Activated CD4-positive, alpha-beta T cell treated with anti-CD3 and anti-CD28 coated beads for 36 hours (primary cell): ENCODE results near the gene CCL25. TPM values are rescaled to one million over a fixed set of nuclear protein-coding genes. Genes with fewer than 3 reads are reported as not detected.

Source experiments
- ATAC-seq: fragments of 200-7000 bp; cut with Tn5 transposase; one replicate; pipeline ENCODE4 v1.10.0; 2021; ENCODE audit warnings: mild to moderate bottlenecking, moderate library complexity
- CTCF ChIA-PET: fragments of 350-600 bp; sonication (Branson Sonifier 250); formaldehyde crosslinking; loops from one replicate; lab custom pipeline; 2021; ENCODE audit warnings: antibody characterized with exemption; lab: Charles Lee
- POLR2A ChIA-PET: fragments of 350-600 bp; sonication (Branson Sonifier 250); formaldehyde crosslinking; loops from one replicate; lab custom pipeline; 2021; ENCODE audit warnings: antibody characterized with exemption, inconsistent platforms; lab: Charles Lee
- DNase-seq: peaks from one replicate; pipeline ENCODE4 v3.0.0-alpha.2; 2020
- H3K27ac Mint-ChIP-seq: one replicate; pipeline ENCODE4 v1.8.0; 2021; ENCODE audit warnings: mixed read lengths
- H3K27me3 Mint-ChIP-seq: one replicate; pipeline ENCODE4 v1.8.0; 2021; ENCODE audit warnings: mixed read lengths
- H3K36me3 Mint-ChIP-seq: one replicate; pipeline ENCODE4 v1.8.0; 2021; ENCODE audit warnings: low read depth, mixed read lengths
- H3K4me1 Mint-ChIP-seq: one replicate; pipeline ENCODE4 v1.8.0; 2021; ENCODE audit warnings: mixed read lengths
- H3K4me3 Mint-ChIP-seq: one replicate; pipeline ENCODE4 v1.8.0; 2021; ENCODE audit warnings: mild to moderate bottlenecking, moderate library complexity, mixed read lengths
- H3K9me3 Mint-ChIP-seq: one replicate; pipeline ENCODE4 v1.8.0; 2021; ENCODE audit warnings: low read depth, mixed read lengths
- intact Hi-C, 2 experiments: fragments of 100-400 bp; cut with DNase I in 1 of 2; cut with micrococcal nuclease in 1 of 2; formaldehyde crosslinking; loops; one replicate each; pipeline versions ENCODE4 v1.14.2 to v1.15.1; 2022 to 2024; cut with DNase I, micrococcal nuclease
- total RNA-seq, 2 experiments: library from RNA; stranded (reverse); gene quantifications; one replicate each; pipeline ENCODE4 v1.2.3, GENCODE V29; 2021

CCL25 gene
- total RNA-seq, 2 experiments from 2014 or later: 0.26 TPM; not detected in 1

DNA sequence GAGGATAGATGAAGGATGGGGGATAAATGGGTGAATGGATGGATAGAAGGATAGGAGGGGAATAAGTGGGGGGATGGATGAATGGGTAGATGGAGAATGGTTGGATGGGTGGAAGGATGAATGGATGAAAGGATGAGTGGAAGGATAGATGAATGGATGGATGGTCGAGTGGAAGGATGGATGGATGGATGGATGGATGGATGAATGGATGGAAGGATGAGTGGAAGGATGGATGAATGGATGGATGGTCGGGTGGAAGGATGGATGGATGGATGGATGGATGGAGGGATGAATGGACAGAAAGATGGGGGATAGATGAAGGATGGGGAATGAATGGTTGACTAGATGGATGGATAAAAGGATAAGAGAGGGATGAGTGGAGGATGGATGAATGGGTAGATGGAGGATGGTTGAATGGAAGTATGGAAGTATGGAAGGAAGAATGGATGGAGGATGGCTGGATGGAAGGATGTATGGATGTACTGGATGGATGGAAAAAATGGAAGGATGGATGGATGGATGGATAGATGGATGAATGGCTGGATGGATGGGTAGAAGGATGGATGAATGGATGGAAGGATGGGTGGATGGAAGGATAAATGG is 54.8 kb downstream of the CCL25 start:
- CTCF ChIA-PET: no interaction called here
- POLR2A ChIA-PET: no interaction called here
- intact Hi-C loops: no loop called here
- Mint-ChIP-seq H3K27me3 (peaks cover 12% of the 10 kb centered on the region), H3K36me3 (no peaks in the 10 kb centered on the region), H3K27ac (no peak overlapping the region), H3K4me1 (no peaks in the 10 kb centered on the region), H3K9me3 (no peaks in the 10 kb centered on the region), H3K4me3 (no peak overlapping the region)
- no peak for DNase-seq
- no peak for ATAC-seq

DNA sequence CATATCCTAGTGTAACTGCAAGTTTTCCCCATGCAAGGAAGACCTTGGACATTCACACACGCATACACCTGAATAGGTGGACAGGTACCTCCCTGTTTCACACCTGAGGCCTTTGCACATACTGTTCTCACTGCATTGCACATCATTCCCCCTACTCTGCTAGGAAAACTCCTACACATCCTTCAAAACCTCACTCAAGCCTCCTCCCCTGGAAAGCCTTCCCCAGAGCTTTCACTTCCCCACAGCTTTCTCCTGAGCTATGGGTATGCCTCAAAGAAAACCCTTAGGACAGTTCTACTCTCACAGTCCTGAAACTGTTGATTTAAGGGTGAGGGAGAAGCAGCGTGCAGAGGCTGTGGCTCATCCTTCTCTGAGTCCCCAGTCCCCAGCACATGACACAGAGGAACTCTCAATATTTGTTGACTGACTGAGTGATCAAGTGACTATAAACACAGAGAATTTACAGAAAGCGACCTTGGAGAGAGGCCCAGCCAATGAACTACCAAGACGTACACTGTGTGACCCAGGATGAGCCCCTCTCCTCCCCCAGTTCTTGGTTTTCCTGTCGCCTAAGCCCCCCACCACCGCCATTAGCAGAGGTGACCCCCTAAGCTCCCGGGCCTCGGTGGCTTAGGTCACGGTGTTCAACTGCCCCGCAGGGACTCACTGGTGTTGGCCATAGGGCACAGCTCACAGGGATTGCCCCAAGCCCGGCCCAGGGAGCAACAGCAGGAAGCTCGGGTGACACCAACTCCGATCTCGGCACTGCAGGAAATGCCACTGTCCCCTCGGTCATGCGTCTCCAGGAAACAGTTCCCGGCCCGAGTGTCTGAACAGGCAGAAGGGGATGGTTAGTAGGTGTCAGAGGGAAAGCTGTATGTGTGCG is 56.2 kb downstream of the CCL25 start:
- intact Hi-C loops: no loop called here
- ChIA-PET POLR2A (no interaction called here), CTCF (interaction anchor here (1.2 kb wide), 1 partner anchor 46 kb away, joined by 6 read pairs; no protein-coding TSS in a partner anchor)
- DNase-seq: no peak
- no peaks in the 10 kb centered on the region for H3K9me3 Mint-ChIP-seq
- no peaks in the 10 kb centered on the region for H3K4me1 Mint-ChIP-seq
- H3K27ac Mint-ChIP-seq: no peak overlapping the region
- H3K36me3 Mint-ChIP-seq: no peaks in the 10 kb centered on the region
- ATAC-seq: no peak
- H3K27me3 Mint-ChIP-seq: peaks cover 12% of the 10 kb centered on the region
- no peak overlapping the region for H3K4me3 Mint-ChIP-seq

DNA sequence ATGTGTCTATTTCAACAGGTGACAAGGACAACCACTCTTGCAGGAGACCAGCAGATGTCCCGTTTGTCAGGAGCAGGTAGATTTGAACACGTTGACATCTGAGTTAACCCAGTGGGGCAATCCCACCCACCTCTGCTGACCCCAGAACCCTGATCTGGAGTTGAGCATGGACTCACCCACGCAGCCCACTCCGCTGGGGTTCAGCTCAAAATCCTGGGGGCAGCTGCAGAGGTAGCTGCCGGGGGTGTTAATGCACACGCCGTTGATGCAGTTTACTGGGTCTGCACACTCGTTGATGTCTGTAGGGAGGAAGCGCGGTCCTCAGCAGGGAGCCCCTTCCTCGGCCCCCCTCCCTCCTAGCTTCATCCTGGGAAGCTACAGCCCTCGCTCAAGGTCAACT is 56.9 kb downstream of the CCL25 start:
- intact Hi-C loops: no loop called here
- CTCF ChIA-PET: interaction anchor here (1.2 kb wide), 1 partner anchor 47 kb away, joined by 6 read pairs; no protein-coding TSS in a partner anchor
- H3K4me3 Mint-ChIP-seq: no peak overlapping the region

DNA sequence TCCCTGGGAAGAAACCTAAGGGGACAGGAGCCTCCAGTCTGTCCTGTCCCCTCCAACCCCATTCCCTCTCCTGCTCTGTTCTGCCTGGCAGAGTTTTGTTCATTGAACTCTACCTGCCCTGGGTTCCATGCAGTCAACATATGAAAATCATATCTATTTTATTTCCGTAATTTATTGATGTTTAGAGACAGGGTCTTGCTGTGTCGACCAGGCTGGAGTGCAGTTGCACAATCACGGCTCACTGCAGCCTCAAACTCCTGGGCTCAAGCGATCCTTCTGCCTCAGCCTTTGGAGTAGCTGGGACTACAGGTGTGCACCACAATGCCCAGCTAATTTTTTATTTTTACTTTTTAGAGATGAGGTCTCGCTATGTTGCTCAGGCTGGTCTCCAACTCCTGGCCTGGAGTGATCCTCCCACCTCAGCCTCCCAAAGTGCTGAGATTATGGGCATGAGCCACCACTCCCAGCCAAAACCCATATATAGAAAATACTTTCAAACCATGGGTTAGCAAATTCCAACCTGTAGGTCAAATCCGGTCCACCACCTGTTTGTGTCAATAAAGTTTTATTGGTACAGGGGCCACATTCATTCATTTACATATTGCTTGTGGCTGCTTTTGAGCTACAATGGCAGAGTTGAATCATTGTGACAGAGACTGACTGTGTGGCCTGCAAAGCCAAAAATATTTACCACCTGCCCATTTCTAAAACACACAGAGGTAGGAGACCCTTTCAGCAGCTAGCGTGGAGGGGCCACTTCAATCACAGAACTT is 57.5 kb downstream of the CCL25 start:
- intact Hi-C loops: no loop called here
- DNase-seq: no peak
- no peaks in the 10 kb centered on the region for H3K4me1 Mint-ChIP-seq
- ChIA-PET CTCF (interaction anchor here (1.2 kb wide), 1 partner anchor 47 kb away, joined by 6 read pairs; no protein-coding TSS in a partner anchor), POLR2A (no interaction called here)
- ATAC-seq: no peak
- H3K27me3 Mint-ChIP-seq: peaks cover 12% of the 10 kb centered on the region
- no peak overlapping the region for H3K27ac Mint-ChIP-seq
- H3K4me3 Mint-ChIP-seq: no peak overlapping the region
- no peaks in the 10 kb centered on the region for H3K9me3 Mint-ChIP-seq
- H3K36me3 Mint-ChIP-seq: no peaks in the 10 kb centered on the region

More for the DNA sequence above, 56.9 kb downstream of the CCL25 start:
- H3K36me3 Mint-ChIP-seq: no peaks in the 10 kb centered on the region
- POLR2A ChIA-PET: no interaction called here
- H3K4me1 Mint-ChIP-seq: no peaks in the 10 kb centered on the region
- DNase-seq (no peak), ATAC-seq (no peak)
- no peak overlapping the region for H3K27ac Mint-ChIP-seq
- H3K9me3 Mint-ChIP-seq: no peaks in the 10 kb centered on the region
- peaks cover 12% of the 10 kb centered on the region for H3K27me3 Mint-ChIP-seq

DNA sequence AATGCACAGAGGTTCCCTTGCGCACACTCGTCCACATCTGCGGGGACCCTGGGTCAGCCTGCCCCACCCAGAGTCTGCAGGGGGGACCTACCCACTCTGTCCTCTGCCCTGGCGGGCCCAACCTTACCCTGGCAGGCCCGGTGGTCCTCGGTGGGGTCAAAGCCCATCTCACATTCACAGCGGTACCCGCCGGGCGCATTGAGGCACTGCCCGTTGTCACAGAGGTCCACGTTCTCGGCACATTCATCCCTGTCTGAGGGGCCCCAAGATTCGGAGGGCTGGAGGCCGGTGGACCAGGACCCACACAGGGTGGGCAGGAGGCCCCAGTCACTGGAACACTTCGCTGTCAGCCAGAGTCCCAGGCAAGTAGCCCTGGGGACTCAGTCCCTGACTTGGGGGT is 58.4 kb downstream of the CCL25 start:
- no peak overlapping the region for H3K27ac Mint-ChIP-seq

DNA sequence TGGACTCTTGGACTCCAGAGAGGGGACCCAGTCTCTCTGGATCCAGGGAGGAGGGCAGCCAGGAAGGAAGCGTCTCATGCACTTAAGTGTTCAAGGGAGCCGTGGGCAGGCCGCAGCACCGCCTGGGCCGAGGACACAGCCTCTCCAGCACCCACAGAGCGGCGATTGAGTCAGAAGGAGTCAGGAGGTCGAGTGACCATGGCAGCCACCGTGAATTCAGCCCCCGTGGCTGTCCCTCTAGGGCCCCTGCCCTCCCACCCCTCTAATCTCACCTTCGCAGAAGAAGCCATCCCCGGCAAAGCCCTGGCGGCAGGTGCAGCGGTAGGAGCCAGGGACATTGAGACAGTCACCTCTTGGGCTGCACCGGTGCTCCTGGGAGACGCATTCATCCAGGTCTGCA is 58.8 kb downstream of the CCL25 start:
- peaks cover 8% of the 10 kb centered on the region for H3K27me3 Mint-ChIP-seq
- H3K9me3 Mint-ChIP-seq: no peaks in the 10 kb centered on the region
- intact Hi-C loops: no loop called here
- H3K36me3 Mint-ChIP-seq: no peaks in the 10 kb centered on the region
- H3K27ac Mint-ChIP-seq: no peak overlapping the region
- ChIA-PET POLR2A (no interaction called here), CTCF (no interaction called here)
- H3K4me1 Mint-ChIP-seq: no peaks in the 10 kb centered on the region
- ATAC-seq (no peak), DNase-seq (no peak)
- H3K4me3 Mint-ChIP-seq: no peak overlapping the region

More for the DNA sequence above, 58.4 kb downstream of the CCL25 start:
- no peak for DNase-seq
- no peaks in the 10 kb centered on the region for H3K36me3 Mint-ChIP-seq
- H3K4me1 Mint-ChIP-seq: no peaks in the 10 kb centered on the region
- intact Hi-C loops: no loop called here
- no peak overlapping the region for H3K4me3 Mint-ChIP-seq
- peaks cover 8% of the 10 kb centered on the region for H3K27me3 Mint-ChIP-seq
- ATAC-seq: no peak
- ChIA-PET CTCF (no interaction called here), POLR2A (no interaction called here)
- H3K9me3 Mint-ChIP-seq: no peaks in the 10 kb centered on the region

Other genes with a start within 250 kb of the CCL25 start
- gene EVI5L, start 222.5 kb upstream of the CCL25 start, total RNA-seq: 1 to 10 TPM; 4.8 to 5.9 TPM
- under 1 TPM; 0.09 to 0.14 TPM for gene PRR36, start 178.4 kb upstream of the CCL25 start, total RNA-seq
- gene LRRC8E, start 164.2 kb upstream of the CCL25 start, total RNA-seq: not detected
- gene MAP2K7, start 148.9 kb upstream of the CCL25 start, total RNA-seq: 10 to 100 TPM; 32.2 to 33.7 TPM
- gene TGFBR3L, start 137.9 kb upstream of the CCL25 start, total RNA-seq: 1 to 10 TPM; 2.6 to 3.2 TPM
- gene SNAPC2, start 132.4 kb upstream of the CCL25 start, total RNA-seq: 10 to 100 TPM; 14.6 to 16.2 TPM
- gene CTXN1, start 126.6 kb upstream of the CCL25 start, total RNA-seq: under 1 TPM; 0.47 to 0.82 TPM
- gene TIMM44, start 109.1 kb upstream of the CCL25 start, total RNA-seq: 10 to 100 TPM; 80.4 to 84.0 TPM
- gene ELAVL1, start 47.1 kb upstream of the CCL25 start, total RNA-seq: 100 to 1,000 TPM; 149 to 184 TPM
- gene FBN3, start 96.8 kb downstream of the CCL25 start, total RNA-seq: not detected
- 10 to 100 TPM; 21.2 to 21.8 TPM for gene CERS4, start 156.6 kb downstream of the CCL25 start, total RNA-seq